ENCODE measurements around the gene WDR90. TPM values are rescaled to one million over a fixed set of nuclear protein-coding genes. Genes with fewer than 3 reads are reported as not detected.

Gene WDR90
- total RNA-seq, 1 donor from 2014 or later: 21.2 TPM

GRCh38 chr16:702341-702740, 53.2 kb downstream of the WDR90 start:
- TF ChIP-seq CTCF (IDR thresholded peaks at IDR 0.05; ENCODE audit: insufficient read depth, low read depth, low read length): no peak
- no peak for TF ChIP-seq EZH2 (IDR thresholded peaks at IDR 0.05; ENCODE audit: insufficient read depth, low read length)
- Mint-ChIP-seq H3K4me3 (ENCODE audit: unreplicated experiment) (no peak overlapping the region), H3K36me3 (ENCODE audit: low read depth, unreplicated experiment) (no peaks in the 10 kb centered on the region), H3K9me3 (ENCODE audit: unreplicated experiment) (peaks cover 2% of the 10 kb centered on the region), H3K27me3 (ENCODE audit: low read depth, unreplicated experiment) (peaks cover 49% of the 10 kb centered on the region), H3K4me1 (ENCODE audit: low read depth, unreplicated experiment) (no peaks in the 10 kb centered on the region), H3K27ac (ENCODE audit: unreplicated experiment) (peak overlapping the region; percentile 38)
- no peak for FAIRE-seq
- Histone ChIP-seq H3K36me3 (ENCODE audit: insufficient read depth, low read length) (no peaks in the 10 kb centered on the region), H3K4me2 (ENCODE audit: low read length) (no peak overlapping the region), H3K79me2 (ENCODE audit: insufficient read depth, low read length) (no peaks in the 10 kb centered on the region), H2AFZ (ENCODE audit: low read depth, low read length) (no peak overlapping the region), H3K4me1 (ENCODE audit: insufficient read depth, low read length) (peaks cover 2% of the 10 kb centered on the region), H3K4me3 (ENCODE audit: insufficient read depth, low read depth, low read length) (no peak overlapping the region), H3K27me3 (ENCODE audit: insufficient read depth, low read length) (peaks cover 38% of the 10 kb centered on the region), H3K9me3 (ENCODE audit: insufficient read depth, low read depth, low read length) (no peaks in the 10 kb centered on the region), H3K9ac (ENCODE audit: low read length) (no peak overlapping the region), H4K20me1 (ENCODE audit: insufficient read depth, low read length) (peaks cover 28% of the 10 kb centered on the region), H3K27ac (ENCODE audit: low read depth, low read length) (no peak overlapping the region)
- DNase-seq (ENCODE audit: low read depth): no peak

GRCh38 chr16:703406-703805, 54.2 kb downstream of the WDR90 start:
- no peaks in the 10 kb centered on the region for H3K9me3 ChIP-seq (ENCODE audit: insufficient read depth, low read depth, low read length)
- no peak overlapping the region for H3K4me3 ChIP-seq (ENCODE audit: insufficient read depth, low read depth, low read length)
- FAIRE-seq (no peak), DNase-seq (ENCODE audit: low read depth) (no peak)
- no peak overlapping the region for H3K9ac ChIP-seq (ENCODE audit: low read length)
- Mint-ChIP-seq H3K36me3 (ENCODE audit: low read depth, unreplicated experiment) (no peaks in the 10 kb centered on the region), H3K4me3 (ENCODE audit: unreplicated experiment) (no peak overlapping the region), H3K27ac (ENCODE audit: unreplicated experiment) (no peak overlapping the region), H3K27me3 (ENCODE audit: low read depth, unreplicated experiment) (peaks cover 49% of the 10 kb centered on the region), H3K4me1 (ENCODE audit: low read depth, unreplicated experiment) (no peaks in the 10 kb centered on the region), H3K9me3 (ENCODE audit: unreplicated experiment) (peaks cover 5% of the 10 kb centered on the region)
- H3K27me3 ChIP-seq (ENCODE audit: insufficient read depth, low read length): peaks cover 41% of the 10 kb centered on the region
- TF ChIP-seq CTCF (IDR thresholded peaks at IDR 0.05; ENCODE audit: insufficient read depth, low read depth, low read length): no peak
- TF ChIP-seq EZH2 (IDR thresholded peaks at IDR 0.05; ENCODE audit: insufficient read depth, low read length): no peak
- peaks cover 28% of the 10 kb centered on the region for H4K20me1 ChIP-seq (ENCODE audit: insufficient read depth, low read length)
- H3K79me2 ChIP-seq (ENCODE audit: insufficient read depth, low read length): no peaks in the 10 kb centered on the region
- H2AFZ ChIP-seq (ENCODE audit: low read depth, low read length): no peak overlapping the region
- peaks cover 2% of the 10 kb centered on the region for H3K4me1 ChIP-seq (ENCODE audit: insufficient read depth, low read length)
- H3K27ac ChIP-seq (ENCODE audit: low read depth, low read length): no peak overlapping the region
- no peaks in the 10 kb centered on the region for H3K36me3 ChIP-seq (ENCODE audit: insufficient read depth, low read length)
- no peak overlapping the region for H3K4me2 ChIP-seq (ENCODE audit: low read length)

GRCh38 chr16:704047-704446, 54.9 kb downstream of the WDR90 start:
- Histone ChIP-seq H3K27me3 (ENCODE audit: insufficient read depth, low read length) (peaks cover 43% of the 10 kb centered on the region), H3K36me3 (ENCODE audit: insufficient read depth, low read length) (no peaks in the 10 kb centered on the region), H3K79me2 (ENCODE audit: insufficient read depth, low read length) (no peaks in the 10 kb centered on the region), H3K9ac (ENCODE audit: low read length) (no peak overlapping the region), H4K20me1 (ENCODE audit: insufficient read depth, low read length) (peaks cover 30% of the 10 kb centered on the region), H3K4me2 (ENCODE audit: low read length) (no peak overlapping the region), H3K4me3 (ENCODE audit: insufficient read depth, low read depth, low read length) (no peak overlapping the region), H3K27ac (ENCODE audit: low read depth, low read length) (no peak overlapping the region), H3K4me1 (ENCODE audit: insufficient read depth, low read length) (peaks cover 2% of the 10 kb centered on the region), H3K9me3 (ENCODE audit: insufficient read depth, low read depth, low read length) (no peaks in the 10 kb centered on the region), H2AFZ (ENCODE audit: low read depth, low read length) (no peak overlapping the region)
- no peak for DNase-seq (ENCODE audit: low read depth)
- H3K27ac Mint-ChIP-seq (ENCODE audit: unreplicated experiment): no peak overlapping the region
- H3K4me1 Mint-ChIP-seq (ENCODE audit: low read depth, unreplicated experiment): no peaks in the 10 kb centered on the region
- peaks cover 5% of the 10 kb centered on the region for H3K9me3 Mint-ChIP-seq (ENCODE audit: unreplicated experiment)
- no peak for FAIRE-seq
- no peaks in the 10 kb centered on the region for H3K36me3 Mint-ChIP-seq (ENCODE audit: low read depth, unreplicated experiment)
- TF ChIP-seq CTCF (IDR thresholded peaks at IDR 0.05; ENCODE audit: insufficient read depth, low read depth, low read length): no peak
- TF ChIP-seq EZH2 (IDR thresholded peaks at IDR 0.05; ENCODE audit: insufficient read depth, low read length): no peak
- no peak overlapping the region for H3K4me3 Mint-ChIP-seq (ENCODE audit: unreplicated experiment)
- H3K27me3 Mint-ChIP-seq (ENCODE audit: low read depth, unreplicated experiment): peaks cover 49% of the 10 kb centered on the region
